Loucy (cell line): ENCODE results near the gene COL26A1.

ENCODE experiments used
- H2AFZ ChIP-seq: fragments of 200-600 bp; sonication (generic); 2 replicates; pipeline ENCODE4 v1.6.0; 2016; ENCODE audit warnings: antibody characterized with exemption, mild to moderate bottlenecking, low read length, moderate library complexity
- H3F3A ChIP-seq: fragments of 200-600 bp; 2 replicates; pipeline ENCODE4 v1.6.0; 2016; ENCODE audit warnings: antibody characterized with exemption, low read depth, mild to moderate bottlenecking
- H3K27me3 ChIP-seq: fragments of 200-600 bp; sonication (generic); 2 replicates; pipeline ENCODE4 v1.6.1; 2014; ENCODE audit warnings: low read length, mild to moderate bottlenecking; ENCODE audit not compliant: insufficient read depth, poor library complexity, severe bottlenecking
- H3K36me3 ChIP-seq: fragments of 200-600 bp; sonication (generic); 2 replicates; pipeline ENCODE4 v1.6.1; 2016; ENCODE audit warnings: low read length; ENCODE audit not compliant: insufficient read depth
- H3K4me1 ChIP-seq: fragments of 200-600 bp; sonication (generic); 2 replicates; pipeline ENCODE4 v1.5.1; 2014; ENCODE audit warnings: low read length, mild to moderate bottlenecking; ENCODE audit not compliant: insufficient read depth, poor library complexity, severe bottlenecking
- H3K4me2 ChIP-seq: fragments of 200-600 bp; sonication (generic); 2 replicates; pipeline ENCODE4 v1.6.0; 2014; ENCODE audit warnings: antibody characterized with exemption, low read length, low read depth, mild to moderate bottlenecking; ENCODE audit not compliant: poor library complexity, severe bottlenecking
- H3K4me3 ChIP-seq: fragments of 200-600 bp; sonication (generic); 2 replicates; pipeline ENCODE4 v1.5.1; 2014; ENCODE audit warnings: low read length, mild to moderate bottlenecking, mixed read lengths; ENCODE audit not compliant: poor library complexity, severe bottlenecking
- H3K79me2 ChIP-seq: fragments of 200-600 bp; sonication (generic); 2 replicates; pipeline ENCODE4 v1.6.1; 2014; ENCODE audit warnings: low read length; ENCODE audit not compliant: insufficient read depth
- H3K9ac ChIP-seq: fragments of 200-600 bp; sonication (generic); 2 replicates; pipeline ENCODE4 v1.6.0; 2014; ENCODE audit warnings: mild to moderate bottlenecking, low read depth, low read length, moderate library complexity; ENCODE audit not compliant: poor library complexity, severe bottlenecking
- H3K9me2 ChIP-seq: fragments of 200-600 bp; sonication (generic); replicated peaks from 2 replicates; pipeline ENCODE4 v1.6.1; 2016; ENCODE audit warnings: low read depth, low read length, mixed read lengths
- H3K9me3 ChIP-seq: fragments of 200-600 bp; sonication (generic); 2 replicates; pipeline ENCODE4 v1.6.1; 2014; ENCODE audit warnings: mild to moderate bottlenecking, antibody characterized with exemption, low read length, low read depth; ENCODE audit not compliant: insufficient read depth
- H4K20me1 ChIP-seq: fragments of 200-600 bp; sonication (generic); 2 replicates; pipeline ENCODE4 v1.6.0; 2014; ENCODE audit warnings: antibody characterized with exemption, low read length, mild to moderate bottlenecking; ENCODE audit not compliant: insufficient read depth, poor library complexity, severe bottlenecking
- EZH2phosphoT487 ChIP-seq: fragments of 200-600 bp; IDR thresholded peaks from 2 replicates; pipeline ENCODE4 v1.6.1; 2018; ENCODE audit warnings: antibody characterized with exemption, mild to moderate bottlenecking, moderate library complexity, borderline replicate concordance
- TF ChIP-seq, protein P1 (sequence below): fragments of 200-600 bp; sonication (generic); conservative IDR thresholded peaks from 2 replicates; pipeline ENCODE4 v1.5.1; 2014; ENCODE audit warnings: mild to moderate bottlenecking, antibody characterized with exemption, low read length

COL26A1 gene

DNA sequence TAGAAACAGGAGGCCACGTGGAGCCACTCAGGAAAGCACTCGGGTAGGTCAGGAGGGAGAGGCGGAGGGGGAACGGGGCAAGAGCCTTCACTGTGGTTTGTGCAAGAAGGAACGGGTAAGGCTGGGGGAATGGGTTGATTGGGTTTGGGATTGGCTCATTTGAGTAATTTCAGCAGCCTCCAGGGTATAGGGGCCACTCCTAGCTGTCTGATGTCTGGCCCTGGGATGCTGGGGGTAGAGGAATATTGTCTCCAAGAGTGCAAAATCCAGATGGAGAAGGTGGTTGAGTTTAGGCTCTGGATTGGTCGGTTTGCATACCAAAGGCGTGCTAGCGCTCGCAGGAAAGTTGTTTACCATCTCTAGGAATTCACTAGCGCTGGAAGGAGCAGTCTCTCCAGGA is 219.2 kb downstream of the COL26A1 start:
- Histone ChIP-seq H2AFZ (no peak overlapping the region), H3K79me2 (no peaks in the 10 kb centered on the region), H3K36me3 (no peaks in the 10 kb centered on the region), H3K4me2 (no peak overlapping the region), H3K9ac (no peak overlapping the region), H3K9me2 (no peaks in the 10 kb centered on the region), H4K20me1 (no peaks in the 10 kb centered on the region), H3K27me3 (no peaks in the 10 kb centered on the region), H3K9me3 (no peaks in the 10 kb centered on the region), H3F3A (no peaks in the 10 kb centered on the region), H3K4me3 (no peak overlapping the region), H3K4me1 (no peaks in the 10 kb centered on the region)
- TF ChIP-seq EZH2phosphoT487: no peak
- TF ChIP-seq, protein P1, sequence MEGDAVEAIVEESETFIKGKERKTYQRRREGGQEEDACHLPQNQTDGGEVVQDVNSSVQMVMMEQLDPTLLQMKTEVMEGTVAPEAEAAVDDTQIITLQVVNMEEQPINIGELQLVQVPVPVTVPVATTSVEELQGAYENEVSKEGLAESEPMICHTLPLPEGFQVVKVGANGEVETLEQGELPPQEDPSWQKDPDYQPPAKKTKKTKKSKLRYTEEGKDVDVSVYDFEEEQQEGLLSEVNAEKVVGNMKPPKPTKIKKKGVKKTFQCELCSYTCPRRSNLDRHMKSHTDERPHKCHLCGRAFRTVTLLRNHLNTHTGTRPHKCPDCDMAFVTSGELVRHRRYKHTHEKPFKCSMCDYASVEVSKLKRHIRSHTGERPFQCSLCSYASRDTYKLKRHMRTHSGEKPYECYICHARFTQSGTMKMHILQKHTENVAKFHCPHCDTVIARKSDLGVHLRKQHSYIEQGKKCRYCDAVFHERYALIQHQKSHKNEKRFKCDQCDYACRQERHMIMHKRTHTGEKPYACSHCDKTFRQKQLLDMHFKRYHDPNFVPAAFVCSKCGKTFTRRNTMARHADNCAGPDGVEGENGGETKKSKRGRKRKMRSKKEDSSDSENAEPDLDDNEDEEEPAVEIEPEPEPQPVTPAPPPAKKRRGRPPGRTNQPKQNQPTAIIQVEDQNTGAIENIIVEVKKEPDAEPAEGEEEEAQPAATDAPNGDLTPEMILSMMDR: no peak

DNA sequence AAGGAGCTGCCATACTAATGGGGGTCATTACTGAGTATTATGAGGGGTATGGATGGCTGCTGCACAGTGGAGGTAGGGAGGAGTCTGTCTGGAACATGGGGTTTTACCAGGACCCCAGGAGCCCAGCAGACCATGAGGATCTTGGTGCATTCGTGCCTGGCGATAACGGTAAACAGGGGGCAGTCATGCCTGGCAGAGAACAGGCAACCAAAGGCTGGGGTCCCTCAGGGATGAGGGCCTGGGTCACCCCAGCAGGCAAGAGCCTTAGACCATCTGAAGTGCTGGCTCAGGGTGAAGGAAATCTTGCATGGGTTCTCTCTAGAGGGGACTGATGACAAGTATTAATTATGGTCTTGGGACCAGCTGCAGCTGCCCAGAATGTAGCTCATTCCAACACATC is 220.3 kb downstream of the COL26A1 start:
- Histone ChIP-seq H3K27me3 (no peaks in the 10 kb centered on the region), H3K79me2 (no peaks in the 10 kb centered on the region), H3K9ac (no peak overlapping the region), H3K9me3 (no peaks in the 10 kb centered on the region), H2AFZ (no peak overlapping the region), H3K4me2 (no peak overlapping the region), H3K36me3 (no peaks in the 10 kb centered on the region), H4K20me1 (no peaks in the 10 kb centered on the region), H3K4me1 (no peaks in the 10 kb centered on the region), H3K9me2 (no peaks in the 10 kb centered on the region), H3K4me3 (no peak overlapping the region), H3F3A (no peaks in the 10 kb centered on the region)
- TF ChIP-seq, protein P1: no peak
- TF ChIP-seq EZH2phosphoT487: no peak

DNA sequence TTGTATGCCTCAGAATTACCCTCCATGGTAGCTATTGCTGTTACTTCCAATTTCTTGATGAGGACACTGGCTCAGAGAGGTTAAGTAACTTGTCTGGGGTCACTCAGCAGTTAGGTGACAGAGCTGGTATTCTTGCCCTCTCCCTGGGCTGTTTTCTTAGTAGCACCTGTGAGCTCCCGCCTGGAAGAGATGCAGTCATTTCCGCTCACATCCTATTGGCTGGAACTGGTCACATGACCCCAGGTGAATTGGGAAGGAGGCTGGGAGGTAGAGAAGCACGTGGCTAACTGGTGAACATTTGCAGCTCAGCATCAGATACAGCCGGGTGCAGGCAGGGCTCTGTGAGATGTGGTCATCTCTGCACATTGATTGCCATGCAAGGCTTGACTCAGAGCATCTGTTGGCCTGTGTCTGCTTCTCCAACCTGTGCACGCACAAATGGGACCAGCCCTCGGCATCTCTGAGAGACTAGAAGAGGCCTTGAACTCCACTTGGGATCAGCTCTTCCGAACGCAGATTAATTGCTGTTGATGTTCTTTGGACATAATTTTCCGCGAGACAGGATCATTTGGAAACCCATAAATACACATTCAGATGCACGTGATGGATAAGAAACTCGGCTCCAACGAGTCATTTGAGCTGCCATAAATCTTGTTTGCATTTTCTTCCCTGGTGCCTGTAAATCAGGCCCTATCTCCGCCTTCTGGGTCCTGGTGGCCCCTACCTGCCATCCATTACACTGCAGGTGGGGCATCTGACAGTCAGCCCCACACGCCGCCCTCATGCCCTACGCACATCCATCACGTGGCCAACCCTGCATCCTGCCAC is 223.6 kb downstream of the COL26A1 start:
- H3K4me3 ChIP-seq: no peak overlapping the region
- H3F3A ChIP-seq: no peaks in the 10 kb centered on the region
- no peaks in the 10 kb centered on the region for H3K4me1 ChIP-seq
- no peaks in the 10 kb centered on the region for H3K36me3 ChIP-seq
- no peaks in the 10 kb centered on the region for H3K79me2 ChIP-seq
- H3K9ac ChIP-seq: no peak overlapping the region
- no peaks in the 10 kb centered on the region for H3K9me3 ChIP-seq
- TF ChIP-seq EZH2phosphoT487: no peak
- TF ChIP-seq, protein P1: no peak
- H3K27me3 ChIP-seq: no peaks in the 10 kb centered on the region
- H3K4me2 ChIP-seq: no peak overlapping the region
- no peaks in the 10 kb centered on the region for H4K20me1 ChIP-seq
- no peaks in the 10 kb centered on the region for H3K9me2 ChIP-seq
- H2AFZ ChIP-seq: no peak overlapping the region
